GM19463 (cell line): Measurements from ENCODE around the gene MBD6.
"Not testable (repeated sequence)": the region's sequence is repeated elsewhere in the genome, so short reads cannot be mapped to it uniquely, and the experiment has no call there.

Experiments used
- ATAC-seq: cut with Tn5 transposase; IDR thresholded peaks from one replicate; pipeline ENCODE4 v1.9.1; 2021; ENCODE audit warnings: mild to moderate bottlenecking, moderate library complexity; ENCODE audit not compliant: unreplicated experiment

The MBD6 gene

GRCh38 chr12:57487597-57488401 is 34.8 kb upstream of the MBD6 start, which contains the start of gene MARS1:
Gene MARS1, plus strand, starts transcription at chr12:57488068. Its CDS starts 23 bp downstream, at chr12:57488091.
- ATAC-seq: peak; percentile 99

- no peak for ATAC-seq
These were observed 34.0 kb upstream of the MBD6 start for GRCh38 chr12:57488402-57489156.

- no peak for ATAC-seq
These were observed 33.4 kb upstream of the MBD6 start for GRCh38 chr12:57489157-57489641.

GRCh38 chr12:57490126-57490525 is 32.5 kb upstream of the MBD6 start:
- no peak for ATAC-seq

GRCh38 chr12:57491393-57492280 is 31.0 kb upstream of the MBD6 start:
- ATAC-seq: no peak

- not testable (repeated sequence) for ATAC-seq
These were observed 27.4 kb upstream of the MBD6 start for GRCh38 chr12:57495051-57495701.

- no peak for ATAC-seq
These were observed 25.8 kb upstream of the MBD6 start for GRCh38 chr12:57496822-57497221.

GRCh38 chr12:57497223-57498131 is 25.1 kb upstream of the MBD6 start:
- no peak for ATAC-seq

- ATAC-seq: no peak
These were observed 24.5 kb upstream of the MBD6 start for GRCh38 chr12:57498132-57498502.

- ATAC-seq: no peak
These were observed 24.1 kb upstream of the MBD6 start for GRCh38 chr12:57498571-57498970.

- ATAC-seq: no peak
These were observed 22.4 kb upstream of the MBD6 start for GRCh38 chr12:57500213-57500612.

- not testable (repeated sequence) for ATAC-seq
These were observed 20.2 kb upstream of the MBD6 start for GRCh38 chr12:57502311-57502969.

GRCh38 chr12:57506541-57506940 is 16.1 kb upstream of the MBD6 start:
- ATAC-seq: not testable (repeated sequence)

GRCh38 chr12:57507796-57508195 is 14.8 kb upstream of the MBD6 start:
- ATAC-seq: not testable (repeated sequence)

- no peak for ATAC-seq
These were observed 11.5 kb upstream of the MBD6 start for GRCh38 chr12:57511161-57511560.

GRCh38 chr12:57511588-57512325 is 10.9 kb upstream of the MBD6 start:
- ATAC-seq: no peak

- ATAC-seq: no peak
These were observed 10.0 kb upstream of the MBD6 start for GRCh38 chr12:57512665-57513064.

GRCh38 chr12:57513266-57513665 is 9.4 kb upstream of the MBD6 start:
- no peak for ATAC-seq
